GM12878 (cell line): Measurements from ENCODE around the gene PARP15. TPM values are rescaled to one million over a fixed set of nuclear protein-coding genes. Genes with fewer than 3 reads are reported as not detected.

Experiments used
- ATAC-seq: fragments of 200-7000 bp; cut with Tn5 transposase; 3 replicates; pipeline ENCODE4 v1.9.1; 2020; ENCODE audit warnings: mild to moderate bottlenecking, moderate library complexity
- BruUV-seq: library from RNA; stranded (reverse); fragments of 400-500 nt; replicated peaks from 2 replicates; lab custom pipeline; 2021; lab: Mats Ljungman, UMichigan
- CTCF ChIA-PET: fragments of 300-600 bp; sonication (Branson Sonifier 250); formaldehyde crosslinking; extraction: SDS; loops from one replicate; lab custom pipeline; 2021; ENCODE audit warnings: inconsistent platforms; lab: Yijun Ruan, JAX
- POLR2A ChIA-PET: fragments of 350-600 bp; formaldehyde crosslinking; extraction: SDS; loops from one replicate; lab custom pipeline; 2021; ENCODE audit warnings: inconsistent platforms; lab: Charles Lee
- RAD21 ChIA-PET: fragments of 300-600 bp; sonication (Branson Sonifier 250); formaldehyde crosslinking; loops from one replicate; lab custom pipeline; 2023; ENCODE audit warnings: antibody characterized with exemption; ENCODE audit not compliant: unreplicated experiment; lab: Charles Lee
- SMC1A ChIA-PET: fragments of 300-600 bp; sonication (Branson Sonifier 250); formaldehyde crosslinking; loops from one replicate; lab custom pipeline; 2023; ENCODE audit not compliant: unreplicated experiment, uncharacterized antibody; lab: Charles Lee
- DNase-seq: peaks from one replicate; pipeline ENCODE4 v3.0.0-alpha.2; 2011; ENCODE audit warnings: low read depth, low spot score
- FAIRE-seq: peaks from 3 replicates; lab custom pipeline; 2011; peaks lifted over from hg19 to GRCh38; lab: Jason Lieb, UNC
- H2AFZ ChIP-seq: 2 replicates; pipeline ENCODE4 v1.6.0; 2011; ENCODE audit warnings: low read depth, low read length, control low read depth; ENCODE audit not compliant: control insufficient read depth
- H3K27ac ChIP-seq: 2 replicates; pipeline ENCODE4 v1.5.1; 2011; ENCODE audit warnings: control low read depth; ENCODE audit not compliant: control insufficient read depth, insufficient read depth
- H3K27me3 ChIP-seq, 2 experiments: replicated peaks in 1 of 2; 2 replicates each; pipeline versions ENCODE4 v1.6.0 to v1.6.1; 2011; ENCODE audit warnings: low read length in 1 of 2; ENCODE audit not compliant: control insufficient read depth in 2 of 2, insufficient read depth in 2 of 2
- H3K36me3 ChIP-seq, 2 experiments: 2 replicates each; pipeline ENCODE4 v1.5.1; 2011; ENCODE audit warnings: low read length in 1 of 2; ENCODE audit not compliant: control insufficient read depth in 2 of 2, insufficient read depth in 2 of 2
- H3K4me1 ChIP-seq: 2 replicates; pipeline ENCODE4 v1.6.1; 2011; ENCODE audit warnings: mild to moderate bottlenecking, low read length, moderate library complexity, mixed read lengths; ENCODE audit not compliant: control insufficient read depth, insufficient read depth
- H3K4me2 ChIP-seq: 2 replicates; pipeline ENCODE4 v1.6.0; 2011; ENCODE audit warnings: control low read depth; ENCODE audit not compliant: control insufficient read depth, insufficient read depth
- H3K4me3 ChIP-seq: fragments of 200-600 bp; sonication (generic); 2 replicates; pipeline ENCODE4 v1.5.1; 2016
- H3K79me2 ChIP-seq: 2 replicates; pipeline ENCODE4 v1.6.0; 2011; ENCODE audit warnings: low read length; ENCODE audit not compliant: control insufficient read depth, insufficient read depth
- H3K9ac ChIP-seq: 2 replicates; pipeline ENCODE4 v1.8.0; 2011; ENCODE audit warnings: low read length, control low read depth, mixed read lengths; ENCODE audit not compliant: control insufficient read depth, insufficient read depth
- H3K9me3 ChIP-seq: replicated peaks from 3 replicates; pipeline ENCODE4 v1.5.1; 2011; ENCODE audit warnings: mild to moderate bottlenecking, low read length; ENCODE audit not compliant: control insufficient read depth, insufficient read depth
- H4K20me1 ChIP-seq: 2 replicates; pipeline ENCODE4 v1.6.0; 2011; ENCODE audit not compliant: control insufficient read depth, insufficient read depth
- KAT2A ChIP-seq: conservative IDR thresholded peaks from 2 replicates; pipeline ENCODE4 v1.6.1; 2011; ENCODE audit warnings: low read depth, low read length; ENCODE audit not compliant: control insufficient read depth
- KLF5 ChIP-seq: fragments of 450-650 bp; IDR thresholded peaks from 2 replicates; pipeline ENCODE4 v1.6.1; 2014; ENCODE audit warnings: mild to moderate bottlenecking; ENCODE audit not compliant: partially characterized antibody
- NFIC ChIP-seq: IDR thresholded peaks from 2 replicates; pipeline ENCODE4 v1.6.1; 2012; ENCODE audit warnings: low read depth, mild to moderate bottlenecking, inconsistent platforms, low read length, moderate library complexity
- POLR2A ChIP-seq: IDR thresholded peaks from 2 replicates; pipeline ENCODE4 v1.6.1; 2011; ENCODE audit warnings: low read depth, mild to moderate bottlenecking, low read length
- SMC3 ChIP-seq: IDR thresholded peaks from 2 replicates; pipeline ENCODE4 v1.6.1; 2011; ENCODE audit warnings: low read length, improper control_type of control experiment, borderline replicate concordance
- WGBS: methylation state at CpG from one replicate; pipeline ENCODE4 v1.1.6; 2016; ENCODE audit warnings: low lambda C conversion rate; ENCODE audit not compliant: insufficient replicate concordance, insufficient coverage; ENCODE audit errors: missing lambda C conversion rate; 5-methylcytosine and 5-hydroxymethylcytosine counted together
- in situ Hi-C: fragments of 300-500 bp; cut with MboI; formaldehyde crosslinking; loops from 9 replicates; pipeline ENCODE4 v1.14.3; 2018; ENCODE audit warnings: mixed read lengths
- intact Hi-C: fragments of 100-400 bp; cut with micrococcal nuclease; formaldehyde crosslinking; loops from one replicate; pipeline ENCODE4 v1.14.2; 2022; ENCODE audit not compliant: unreplicated experiment
- polyA plus RNA-seq, 11 experiments: library from polyadenylated mRNA; depleted of rRNA in 4 of 11; unstranded in 6 of 11; stranded (reverse) in 5 of 11; fragments of >200 nt; fragmentation: Nextera tagmentation in 4 of 11; fragmentation: Illumina TruSeq in 1 of 11; extraction: Ambion mirVana in 4 of 11; extraction: Trizol in 1 of 11; gene quantifications; 1 replicate in 1 of 11; 2 replicates in 10 of 11; pipeline versions ENCODE4 v1.2.1 to v1.2.3, GENCODE V29; 2011 to 2016; ENCODE audit warnings: inconsistent platforms in 2 of 11, missing spikeins in 2 of 11, low read depth in 1 of 11
- total RNA-seq, 4 experiments: library from RNA; depleted of rRNA in 3 of 4; stranded (reverse); fragments of >200 nt in 3 of 4; fragmentation: Illumina TruSeq in 1 of 4; extraction: Trizol in 1 of 4; gene quantifications; 2 replicates each; pipeline versions ENCODE4 v1.2.1 to v1.2.3, GENCODE V29; 2013 to 2021
- TF ChIP-seq, protein P1 (sequence below): IDR thresholded peaks from 2 replicates; pipeline ENCODE4 v1.6.1; 2012; ENCODE audit warnings: mild to moderate bottlenecking, low read depth, low read length
- TF ChIP-seq, protein P2 (sequence below): fragments of 450-650 bp; formaldehyde crosslinking; IDR thresholded peaks from 2 replicates; pipeline ENCODE4 v1.4.0; 2022; ENCODE audit warnings: mild to moderate bottlenecking, moderate library complexity

The PARP15 gene
- total and polyA plus RNA-seq, 10 of the 15 experiments (the other 5 are each of a cell fraction or from before 2014, with no cell fraction given) = 9.0 to 234 (median 36.3) TPM

DNA sequence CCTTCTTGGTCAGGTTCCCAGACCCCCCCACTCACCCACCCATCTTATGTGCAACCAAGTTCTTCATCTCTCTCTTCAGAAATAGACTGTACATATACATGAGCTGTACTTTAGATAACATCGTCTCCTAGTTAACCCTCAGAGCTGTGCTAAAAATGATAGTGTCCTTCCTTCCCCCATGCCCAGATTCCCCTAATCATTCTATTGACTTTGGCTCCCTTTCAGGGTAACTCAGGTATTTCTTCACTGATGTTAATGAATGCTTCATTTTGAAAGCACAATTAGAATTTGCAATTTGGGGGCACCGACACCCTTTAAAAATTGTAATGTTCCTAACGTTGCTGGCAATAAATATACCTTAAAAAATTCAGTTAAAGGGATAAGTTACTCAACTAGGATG is 24.3 kb upstream of the PARP15 start:
- POLR2A ChIA-PET = no interaction called here
- Histone ChIP-seq H3K36me3 (peaks cover 2 to 17% of the 10 kb centered on the region in 2 experiments; a peak in 3 of 4 replicates), H3K4me2 (no peak overlapping the region), H3K4me3 (no peak overlapping the region), H3K79me2 (no peaks in the 10 kb centered on the region), H3K9me3 (no peaks in the 10 kb centered on the region), H3K27me3 (no peaks in the 10 kb centered on the region), H3K27ac (no peak overlapping the region), H4K20me1 (no peaks in the 10 kb centered on the region), H3K9ac (no peak overlapping the region), H2AFZ (no peak overlapping the region), H3K4me1 (no peaks in the 10 kb centered on the region)
- intact Hi-C loops = loop anchor here (5.0 kb wide), 1 partner anchor 96 kb away; no protein-coding TSS in a partner anchor
- WGBS = 82% methylated on average over 3 of the region's 3 CpGs
- no TSS peak for BruUV-seq
- in situ Hi-C loops = no loop called here
- ATAC-seq (no peak), DNase-seq (no peak), FAIRE-seq (no peak)
- RAD21 ChIA-PET = interaction anchor here (0.9 to 1.1 kb wide), 2 partner anchors 92 to 94 kb away, joined by 3 to 6 read pairs; no protein-coding TSS in a partner anchor
- SMC1A ChIA-PET = interaction anchor here (1.4 to 13.0 kb wide), 4 partner anchors 22 to 126 kb away, joined by 3 to 250 read pairs (median 12); partner anchors contain the start of gene PARP14
- TF ChIP-seq NFIC (no peak), KAT2A (no peak)
- CTCF ChIA-PET = interaction anchor here (1.3 to 6.0 kb wide), 2 partner anchors 125 to 164 kb away, joined by 3 to 33 read pairs; no protein-coding TSS in a partner anchor

DNA sequence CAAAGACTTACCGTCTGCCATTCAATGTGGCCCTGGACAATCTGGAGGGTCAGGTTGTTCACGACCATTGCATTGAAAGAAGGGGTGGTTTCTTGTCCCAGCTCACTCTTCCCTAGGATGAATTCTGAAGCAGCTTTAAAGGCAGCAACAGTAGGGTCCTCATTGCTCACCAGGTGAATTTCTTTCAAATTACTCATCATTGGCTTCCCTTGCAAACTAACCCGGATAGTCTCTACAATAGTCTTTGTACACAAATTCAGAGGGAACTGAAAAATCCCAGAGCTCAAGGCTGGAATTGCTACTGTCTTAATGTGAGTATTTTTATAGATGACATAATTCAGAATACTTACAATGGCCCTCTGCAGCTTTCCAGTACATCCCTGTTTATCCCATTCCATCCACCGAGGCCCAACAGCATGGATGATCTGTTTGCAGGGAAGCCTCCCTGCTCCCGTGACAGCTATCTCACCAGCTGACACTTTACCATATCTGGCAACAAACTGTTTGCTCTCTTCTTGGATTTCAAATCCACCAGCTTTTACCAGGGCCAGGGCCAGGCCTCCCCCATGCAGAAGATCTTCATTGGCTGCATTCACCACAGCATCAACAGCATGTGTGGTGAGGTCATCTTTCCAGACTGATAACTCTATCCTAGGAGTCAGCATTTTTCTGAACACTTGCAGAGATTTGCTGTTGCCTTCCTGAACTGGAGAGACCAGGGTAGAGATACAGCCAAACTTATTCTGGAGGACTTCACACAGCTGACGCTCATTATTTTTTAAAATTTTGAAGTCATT is 22.0 kb upstream of the PARP15 start:
- BruUV-seq = TSS peak; percentile 29
- ChIA-PET RAD21 (interaction anchor here (1.2 to 2.7 kb wide), 2 partner anchors 15 to 123 kb away, joined by 3 to 12 read pairs; no protein-coding TSS in a partner anchor), CTCF (interaction anchor here (0.5 to 6.0 kb wide), 5 partner anchors 10 to 373 kb away, joined by 3 to 33 read pairs (median 3); no protein-coding TSS in a partner anchor), POLR2A (interaction anchor here (0.6 to 2.7 kb wide), 3 partner anchors 37 to 192 kb away, joined by 3 to 11 read pairs (median 3); no protein-coding TSS in a partner anchor), SMC1A (interaction anchor here (0.6 to 13.0 kb wide), 13 partner anchors 8 to 145 kb away, joined by 3 to 250 read pairs (median 3); partner anchors contain the start of gene PARP14)
- H3K4me3 ChIP-seq = no peak overlapping the region
- H3K9me3 ChIP-seq = no peaks in the 10 kb centered on the region
- no peak overlapping the region for H3K27ac ChIP-seq
- no peak overlapping the region for H2AFZ ChIP-seq
- no peak overlapping the region for H3K4me2 ChIP-seq
- FAIRE-seq (no peak), ATAC-seq (no peak), DNase-seq (no peak)
- intact Hi-C loops = no loop called here
- no peaks in the 10 kb centered on the region for H4K20me1 ChIP-seq
- in situ Hi-C loops = loop anchor here (5.0 kb wide), 1 partner anchor 122 kb away; no protein-coding TSS in a partner anchor
- 97% methylated on average over 6 of the region's 6 CpGs for WGBS
- H3K9ac ChIP-seq = no peak overlapping the region
- no peaks in the 10 kb centered on the region for H3K4me1 ChIP-seq
- peaks cover 2 to 21% of the 10 kb centered on the region in 2 experiments; a peak in 3 of 4 replicates for H3K36me3 ChIP-seq
- no peaks in the 10 kb centered on the region for H3K79me2 ChIP-seq
- H3K27me3 ChIP-seq = no peaks in the 10 kb centered on the region
- no peak for TF ChIP-seq KLF5
- no peak for TF ChIP-seq POLR2A
- TF ChIP-seq, protein P1, sequence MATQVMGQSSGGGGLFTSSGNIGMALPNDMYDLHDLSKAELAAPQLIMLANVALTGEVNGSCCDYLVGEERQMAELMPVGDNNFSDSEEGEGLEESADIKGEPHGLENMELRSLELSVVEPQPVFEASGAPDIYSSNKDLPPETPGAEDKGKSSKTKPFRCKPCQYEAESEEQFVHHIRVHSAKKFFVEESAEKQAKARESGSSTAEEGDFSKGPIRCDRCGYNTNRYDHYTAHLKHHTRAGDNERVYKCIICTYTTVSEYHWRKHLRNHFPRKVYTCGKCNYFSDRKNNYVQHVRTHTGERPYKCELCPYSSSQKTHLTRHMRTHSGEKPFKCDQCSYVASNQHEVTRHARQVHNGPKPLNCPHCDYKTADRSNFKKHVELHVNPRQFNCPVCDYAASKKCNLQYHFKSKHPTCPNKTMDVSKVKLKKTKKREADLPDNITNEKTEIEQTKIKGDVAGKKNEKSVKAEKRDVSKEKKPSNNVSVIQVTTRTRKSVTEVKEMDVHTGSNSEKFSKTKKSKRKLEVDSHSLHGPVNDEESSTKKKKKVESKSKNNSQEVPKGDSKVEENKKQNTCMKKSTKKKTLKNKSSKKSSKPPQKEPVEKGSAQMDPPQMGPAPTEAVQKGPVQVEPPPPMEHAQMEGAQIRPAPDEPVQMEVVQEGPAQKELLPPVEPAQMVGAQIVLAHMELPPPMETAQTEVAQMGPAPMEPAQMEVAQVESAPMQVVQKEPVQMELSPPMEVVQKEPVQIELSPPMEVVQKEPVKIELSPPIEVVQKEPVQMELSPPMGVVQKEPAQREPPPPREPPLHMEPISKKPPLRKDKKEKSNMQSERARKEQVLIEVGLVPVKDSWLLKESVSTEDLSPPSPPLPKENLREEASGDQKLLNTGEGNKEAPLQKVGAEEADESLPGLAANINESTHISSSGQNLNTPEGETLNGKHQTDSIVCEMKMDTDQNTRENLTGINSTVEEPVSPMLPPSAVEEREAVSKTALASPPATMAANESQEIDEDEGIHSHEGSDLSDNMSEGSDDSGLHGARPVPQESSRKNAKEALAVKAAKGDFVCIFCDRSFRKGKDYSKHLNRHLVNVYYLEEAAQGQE = no peak
- no peak for TF ChIP-seq SMC3
- TF ChIP-seq, protein P2, sequence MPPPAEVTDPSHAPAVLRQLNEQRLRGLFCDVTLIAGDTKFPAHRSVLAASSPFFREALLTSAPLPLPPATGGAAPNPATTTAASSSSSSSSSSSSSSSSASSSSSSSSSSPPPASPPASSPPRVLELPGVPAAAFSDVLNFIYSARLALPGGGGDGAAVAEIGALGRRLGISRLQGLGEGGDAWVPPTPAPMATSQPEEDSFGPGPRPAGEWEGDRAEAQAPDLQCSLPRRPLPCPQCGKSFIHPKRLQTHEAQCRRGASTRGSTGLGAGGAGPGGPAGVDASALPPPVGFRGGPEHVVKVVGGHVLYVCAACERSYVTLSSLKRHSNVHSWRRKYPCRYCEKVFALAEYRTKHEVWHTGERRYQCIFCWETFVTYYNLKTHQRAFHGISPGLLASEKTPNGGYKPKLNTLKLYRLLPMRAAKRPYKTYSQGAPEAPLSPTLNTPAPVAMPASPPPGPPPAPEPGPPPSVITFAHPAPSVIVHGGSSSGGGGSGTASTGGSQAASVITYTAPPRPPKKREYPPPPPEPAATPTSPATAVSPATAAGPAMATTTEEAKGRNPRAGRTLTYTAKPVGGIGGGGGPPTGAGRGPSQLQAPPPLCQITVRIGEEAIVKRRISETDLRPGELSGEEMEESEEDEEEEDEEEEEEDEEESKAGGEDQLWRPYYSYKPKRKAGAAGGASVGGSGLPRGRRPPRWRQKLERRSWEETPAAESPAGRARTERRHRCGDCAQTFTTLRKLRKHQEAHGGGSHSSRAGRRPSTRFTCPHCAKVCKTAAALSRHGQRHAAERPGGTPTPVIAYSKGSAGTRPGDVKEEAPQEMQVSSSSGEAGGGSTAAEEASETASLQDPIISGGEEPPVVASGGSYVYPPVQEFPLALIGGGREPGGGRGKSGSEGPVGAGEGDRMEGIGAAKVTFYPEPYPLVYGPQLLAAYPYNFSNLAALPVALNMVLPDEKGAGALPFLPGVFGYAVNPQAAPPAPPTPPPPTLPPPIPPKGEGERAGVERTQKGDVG (CRISPR knock-in tag) = no peak
